SK-N-DZ (cell line): ENCODE data around the gene LDLRAD3.

ENCODE experiments used
- DNase-seq: peaks from one replicate; pipeline ENCODE4 v3.0.0-alpha.2; 2015; ENCODE audit warnings: low spot score

LDLRAD3 gene

DNA sequence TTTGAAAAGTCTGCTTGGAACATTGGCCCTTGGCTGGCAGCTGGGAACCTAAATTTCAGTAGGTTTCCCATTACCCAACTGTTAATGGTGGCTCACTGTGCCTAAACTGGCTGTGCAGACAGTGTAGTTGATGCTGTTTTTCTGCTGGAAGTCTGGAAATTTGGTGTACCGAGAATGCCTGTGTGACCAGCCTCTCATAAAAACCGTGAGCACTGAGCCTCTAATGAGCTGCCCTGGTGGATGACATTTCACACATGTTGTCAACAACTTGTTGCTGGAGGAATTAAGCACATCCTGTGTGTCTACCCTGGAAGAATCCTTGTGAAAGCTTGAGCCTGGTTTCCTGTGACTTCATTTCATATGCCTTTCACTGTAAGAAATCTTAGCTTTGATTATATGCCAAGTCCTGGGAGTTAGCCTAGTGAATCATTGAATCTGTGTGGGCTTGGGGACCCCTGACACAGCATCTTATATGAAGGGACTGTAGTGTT lies 131.1 kb downstream of the LDLRAD3 start:
- DNase-seq: no peak

DNA sequence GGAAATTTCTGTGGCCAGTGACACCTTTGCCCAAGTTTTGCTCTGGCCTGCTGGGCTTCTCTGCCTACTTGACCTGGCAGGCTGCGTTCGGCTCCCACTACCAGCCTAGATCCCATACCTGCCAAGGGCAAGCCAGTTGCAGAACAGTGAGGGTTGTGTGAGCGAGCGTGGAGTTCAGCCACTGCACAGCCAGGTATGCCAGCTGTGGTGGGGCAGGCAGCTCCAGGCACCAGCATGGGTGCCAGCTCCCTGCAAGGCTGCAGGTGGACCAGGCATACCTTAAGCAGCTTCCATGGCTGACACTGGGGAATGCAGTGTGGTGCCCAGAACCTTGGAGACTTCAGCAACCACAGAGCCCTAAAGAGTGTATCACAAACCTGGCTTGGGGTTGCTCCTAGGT lies 133.5 kb downstream of the LDLRAD3 start:
- DNase-seq: no peak

DNA sequence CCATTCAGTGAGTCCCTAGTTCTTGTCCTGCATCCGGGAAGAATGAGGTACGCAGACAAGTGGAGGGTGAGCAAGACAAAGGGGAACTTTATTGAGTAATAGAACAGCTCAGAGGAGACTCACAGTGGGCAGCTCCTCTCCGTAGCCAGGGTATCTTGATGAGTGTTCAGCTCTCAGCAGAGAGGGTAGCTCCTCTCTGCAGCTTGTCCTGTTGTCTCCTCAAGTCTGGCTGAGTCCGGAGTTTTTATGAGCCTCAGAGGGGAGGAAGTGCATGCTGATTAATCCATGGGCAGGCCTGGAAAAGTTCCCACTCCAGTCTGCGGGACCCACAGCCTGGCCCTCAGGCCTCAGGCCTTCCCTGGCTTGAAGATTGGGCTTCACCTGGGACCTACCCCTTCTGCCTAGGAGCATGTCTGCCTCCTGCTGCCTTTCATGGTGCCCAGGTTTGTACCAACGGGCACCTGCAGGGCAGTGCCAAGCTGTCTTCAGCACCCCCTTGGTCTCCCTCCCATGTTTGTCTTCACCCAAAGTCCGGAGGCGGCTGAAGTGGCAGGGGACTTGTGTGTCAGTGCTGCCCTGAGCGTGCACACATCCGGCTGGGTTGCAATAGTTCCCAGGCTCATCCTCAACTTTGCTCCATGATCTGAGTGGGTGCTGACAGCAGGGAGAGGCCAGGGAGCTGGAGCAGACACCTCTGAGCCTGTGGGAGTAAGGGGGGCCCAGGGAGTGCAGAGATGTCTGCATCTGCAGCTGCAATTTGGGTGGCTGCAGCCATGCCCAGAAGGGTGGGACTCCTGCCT lies 134.2 kb downstream of the LDLRAD3 start:
- DNase-seq: no peak

DNA sequence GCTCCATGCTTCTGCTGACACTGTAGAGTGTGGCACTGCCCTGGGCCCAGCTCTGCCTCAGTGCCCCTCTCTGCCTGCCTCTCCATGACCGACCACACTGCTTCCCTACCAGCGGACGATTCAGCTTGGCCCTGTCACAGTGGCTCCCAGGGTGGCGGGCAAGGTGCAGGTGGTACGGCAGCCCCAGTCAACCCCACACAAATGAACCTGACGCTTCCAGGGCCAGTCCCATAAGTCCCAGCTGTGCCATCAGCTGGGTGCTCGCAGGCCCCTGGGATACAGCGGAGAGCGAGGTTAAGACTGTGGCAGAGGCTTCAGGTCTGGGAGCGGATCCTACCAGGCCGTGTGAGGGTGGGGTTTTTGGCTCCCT lies 134.8 kb downstream of the LDLRAD3 start:
- DNase-seq: no peak

DNA sequence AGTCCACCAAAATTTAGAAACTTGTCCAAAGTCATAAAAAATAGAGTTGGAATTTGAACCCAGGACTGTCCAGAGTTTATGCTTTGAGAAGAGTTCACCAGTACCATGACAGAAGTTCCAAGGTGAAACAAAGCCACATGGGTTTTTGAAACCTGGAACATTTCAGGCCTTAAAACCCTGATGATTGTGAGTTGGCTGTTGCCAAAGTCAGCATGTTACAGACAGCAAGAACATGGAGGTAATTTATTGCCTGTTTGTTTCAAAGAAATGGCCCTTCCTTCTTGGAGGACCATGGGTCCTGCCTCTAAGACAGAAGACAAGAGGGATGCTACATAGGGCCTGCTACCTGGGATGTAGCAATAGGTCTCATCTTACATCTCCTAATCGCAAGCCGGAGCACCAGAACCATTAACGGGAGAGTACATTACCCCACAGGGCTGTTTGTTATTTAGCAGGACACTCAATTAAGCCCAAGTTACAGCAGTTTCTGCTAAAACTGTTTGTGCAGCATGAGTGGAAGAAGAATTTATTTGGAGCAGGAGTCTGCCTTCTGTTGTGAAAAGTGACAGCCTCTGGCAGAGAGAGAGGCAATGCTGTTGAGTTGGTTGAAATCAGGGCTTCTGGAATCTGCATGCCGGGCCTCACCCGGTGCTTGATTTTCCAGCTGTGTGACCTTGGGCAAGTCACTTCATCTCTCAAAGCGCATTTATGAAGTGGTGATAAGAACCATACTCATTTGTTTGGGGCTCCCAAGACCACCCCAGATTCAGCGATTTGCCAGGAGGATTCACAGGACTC lies 136.2 kb downstream of the LDLRAD3 start:
- DNase-seq: no peak

DNA sequence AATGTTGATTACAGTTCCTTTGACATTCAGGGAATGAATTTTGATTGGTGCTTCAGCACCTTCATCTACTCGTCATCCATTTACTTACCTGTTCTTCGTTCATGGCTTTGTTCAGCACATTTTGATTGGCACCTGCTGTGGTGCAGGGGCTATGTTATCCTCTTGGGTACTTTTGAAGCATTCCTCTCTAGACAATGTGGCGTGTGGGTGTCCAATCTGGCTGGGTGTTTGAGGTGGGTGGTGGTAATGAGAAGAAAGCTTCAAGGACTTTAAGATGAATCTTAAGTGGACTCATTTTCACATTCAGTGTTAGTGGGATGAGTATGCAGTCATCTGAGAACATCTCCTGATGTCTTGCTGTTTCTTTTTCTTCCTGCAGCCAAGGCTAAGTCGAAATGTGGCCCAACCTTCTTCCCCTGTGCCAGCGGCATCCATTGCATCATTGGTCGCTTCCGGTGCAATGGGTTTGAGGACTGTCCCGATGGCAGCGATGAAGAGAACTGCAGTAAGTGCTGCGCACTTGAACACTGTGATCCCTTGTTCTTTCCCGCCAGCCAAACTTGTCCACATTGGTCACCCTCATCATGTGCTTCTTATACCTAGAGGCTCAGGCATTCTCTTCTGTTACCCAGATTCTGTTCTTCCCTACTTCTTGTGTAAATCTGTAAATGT lies 137.5 kb downstream of the LDLRAD3 start:
- DNase-seq: no peak

DNA sequence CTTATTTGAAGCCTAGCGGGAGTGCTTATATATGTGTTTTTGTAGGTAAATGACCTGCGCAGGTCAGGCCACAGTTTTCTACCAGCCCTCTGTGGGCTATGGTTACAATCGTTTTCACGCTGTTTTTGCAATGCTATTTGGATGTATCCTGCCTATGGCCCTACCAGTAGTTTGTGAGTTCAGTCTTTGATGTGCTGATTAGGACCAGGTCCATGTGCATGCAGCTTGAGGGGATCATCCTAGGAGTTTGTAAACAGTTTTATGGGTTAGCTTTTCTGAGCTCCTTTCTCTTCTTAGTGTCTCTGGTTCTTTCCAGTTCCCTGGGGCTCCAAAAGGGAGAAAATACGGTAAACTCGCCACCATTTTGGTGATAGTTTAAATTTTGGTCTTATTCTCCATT lies 142.5 kb downstream of the LDLRAD3 start:
- no peak for DNase-seq

DNA sequence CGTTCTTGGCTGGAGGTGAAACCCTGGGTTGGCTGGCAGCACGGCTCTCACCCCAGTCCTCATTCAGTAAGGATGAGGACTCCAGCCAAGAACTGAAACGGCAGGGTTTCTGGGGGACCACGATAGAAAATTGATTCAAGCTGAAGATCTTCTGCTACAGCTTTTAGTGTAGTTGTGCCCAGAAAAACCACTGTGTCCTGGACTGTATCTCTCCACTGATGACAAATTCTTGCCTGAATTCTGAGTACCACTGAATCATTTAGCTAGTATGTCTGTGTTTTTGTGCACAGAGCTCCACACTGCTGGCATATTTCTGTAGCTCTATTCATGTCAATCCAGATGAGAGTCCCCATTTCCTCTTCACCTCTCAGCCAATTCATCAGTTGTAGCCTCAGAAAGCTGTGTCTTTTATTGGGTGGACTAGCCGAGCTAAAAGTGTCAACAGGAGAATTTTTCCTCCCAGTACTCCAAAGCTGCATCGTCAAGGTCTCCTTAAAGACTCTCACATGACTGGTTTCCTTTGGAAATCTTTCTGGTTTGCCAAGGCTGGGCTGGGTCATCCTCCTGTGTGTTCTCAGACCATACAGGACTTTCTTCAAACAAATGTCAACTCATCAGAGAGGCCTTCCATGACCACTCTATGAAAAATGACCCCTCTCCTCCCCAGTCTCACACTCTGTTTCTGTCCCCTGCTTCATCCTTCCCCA lies 144.6 kb downstream of the LDLRAD3 start:
- DNase-seq: no peak

DNA sequence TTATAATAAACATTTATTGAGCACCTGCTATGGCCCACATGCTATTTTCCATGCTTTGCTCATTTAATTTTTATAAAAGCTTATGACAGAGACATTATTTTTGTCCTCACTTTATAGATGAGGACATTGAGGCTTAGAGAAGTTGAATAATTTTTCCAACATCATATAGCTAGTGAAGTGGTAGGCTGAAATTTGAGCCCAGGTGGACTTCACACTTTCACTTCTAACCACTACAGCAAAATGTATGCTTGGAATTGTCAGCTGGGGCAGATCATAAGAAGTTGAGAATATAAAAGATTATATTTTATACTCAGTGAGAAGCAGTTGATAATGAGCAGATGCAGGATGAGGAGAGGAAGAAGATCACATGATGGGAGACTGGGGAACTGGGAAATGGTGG lies 146.1 kb downstream of the LDLRAD3 start:
- DNase-seq: no peak

DNA sequence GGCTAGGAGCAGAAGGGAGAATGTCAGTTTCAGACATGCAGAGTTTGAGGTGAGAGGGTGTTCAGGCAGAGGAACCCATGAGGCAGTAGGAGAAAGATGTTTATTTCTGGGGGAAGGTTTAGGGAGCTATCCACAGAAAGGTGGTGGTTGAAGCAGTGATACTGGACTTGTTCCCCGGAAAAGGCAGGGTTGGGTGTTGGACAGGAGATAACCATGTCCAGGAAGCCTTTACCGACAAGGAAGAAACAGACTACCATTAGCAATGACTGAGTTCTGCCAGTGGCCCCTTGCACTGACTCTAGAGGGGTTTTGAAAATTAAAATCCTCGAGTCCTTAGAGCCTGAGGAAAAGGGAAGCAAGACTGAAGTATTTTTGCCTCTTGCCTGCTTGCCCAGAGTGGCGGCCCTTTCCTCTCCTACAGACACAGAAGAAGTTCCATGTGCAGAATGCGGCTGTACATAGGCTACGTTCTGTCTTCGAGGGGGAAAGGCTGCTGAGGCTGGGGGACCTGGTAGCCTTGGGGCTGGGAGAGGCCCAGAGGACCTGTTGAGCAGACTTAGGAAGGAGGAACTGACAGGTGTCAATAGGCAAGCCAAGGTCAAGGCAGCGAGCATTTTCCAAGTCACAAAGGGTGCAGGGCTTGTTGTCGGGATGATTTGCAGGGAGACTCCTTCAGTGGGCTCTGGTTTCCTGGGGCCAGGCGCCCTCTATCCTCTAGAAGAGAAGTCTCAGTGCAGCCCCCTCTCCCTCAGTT lies 146.7 kb downstream of the LDLRAD3 start:
- no peak for DNase-seq

DNA sequence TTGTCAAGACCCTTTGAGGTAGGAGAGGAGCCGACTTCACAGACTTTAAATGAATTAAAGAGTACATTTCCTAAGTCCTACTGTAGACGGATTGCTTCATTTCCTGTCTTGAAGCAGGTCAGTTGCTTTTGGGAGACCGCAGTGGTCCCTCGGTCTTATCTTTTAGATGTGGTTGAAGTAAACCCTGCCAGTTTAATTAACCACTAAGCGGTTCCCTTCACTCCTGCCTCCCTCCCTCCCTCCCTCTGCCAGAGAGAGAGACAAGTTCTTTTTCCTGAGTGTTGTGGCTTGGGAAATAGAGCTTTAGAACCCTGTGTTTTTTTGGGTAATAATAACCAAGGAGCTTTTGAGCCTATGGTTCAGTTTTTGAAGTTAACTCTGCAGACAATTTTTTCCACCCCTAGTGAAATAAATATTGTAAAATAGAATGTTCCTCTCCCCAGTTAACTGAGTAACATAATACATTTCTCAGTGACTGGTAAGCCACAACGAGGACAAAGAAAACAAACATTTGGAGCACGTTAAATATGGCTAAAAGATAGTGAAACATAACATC lies 147.5 kb downstream of the LDLRAD3 start:
- DNase-seq: no peak

DNA sequence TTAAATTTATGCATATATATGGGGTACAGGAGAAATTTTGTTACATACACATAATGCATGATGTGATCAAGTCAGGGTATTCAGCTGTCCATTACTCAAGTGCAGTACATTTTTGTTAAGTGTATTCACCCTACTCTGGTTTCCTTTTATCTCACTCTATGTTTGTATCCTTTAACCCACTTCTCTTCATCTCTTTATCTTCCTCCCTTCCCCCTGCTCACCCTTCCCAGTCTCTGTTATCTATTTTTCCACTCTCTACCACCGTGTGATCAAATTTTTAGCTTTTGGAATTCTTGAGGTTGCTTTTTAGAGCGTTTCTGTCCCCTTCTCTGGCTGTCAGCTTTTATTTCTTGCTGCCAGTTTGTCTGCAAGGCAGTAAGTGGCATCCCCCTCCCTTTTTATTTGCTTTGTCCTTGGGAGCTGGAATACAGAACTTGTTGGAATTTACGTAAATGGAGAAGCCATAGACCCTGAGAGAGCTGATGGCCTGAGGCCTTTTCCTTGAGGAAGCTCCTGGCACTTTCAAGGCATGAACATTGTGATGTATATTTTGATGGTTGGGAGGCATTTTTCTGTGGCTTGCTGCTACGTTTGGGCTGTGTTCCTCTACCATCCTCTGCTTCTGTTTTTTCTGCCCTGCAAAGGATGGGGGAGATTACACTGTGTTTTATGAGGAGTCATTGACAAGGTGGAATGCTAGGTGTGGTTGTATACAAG lies 148.6 kb downstream of the LDLRAD3 start:
- no peak for DNase-seq

DNA sequence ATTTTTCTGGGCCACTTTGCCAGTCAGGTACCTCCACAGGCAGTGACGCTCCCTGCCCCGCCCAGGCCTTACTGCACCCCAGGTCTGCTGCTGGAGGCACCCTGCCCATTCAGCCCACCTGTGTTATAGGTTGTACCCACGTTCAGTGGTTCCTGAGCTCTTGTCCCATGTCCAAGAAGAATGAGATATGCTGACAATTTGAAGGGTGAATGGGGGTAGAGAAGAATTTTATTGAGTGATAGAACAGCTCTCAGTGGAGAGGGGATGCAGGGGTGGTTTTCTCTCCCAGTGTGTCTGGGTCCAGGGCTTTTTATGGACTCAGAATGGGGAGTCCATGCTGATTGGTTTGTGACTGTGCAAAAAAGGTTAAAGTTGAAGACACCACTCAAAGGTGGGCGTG lies 149.7 kb downstream of the LDLRAD3 start:
- DNase-seq: no peak

DNA sequence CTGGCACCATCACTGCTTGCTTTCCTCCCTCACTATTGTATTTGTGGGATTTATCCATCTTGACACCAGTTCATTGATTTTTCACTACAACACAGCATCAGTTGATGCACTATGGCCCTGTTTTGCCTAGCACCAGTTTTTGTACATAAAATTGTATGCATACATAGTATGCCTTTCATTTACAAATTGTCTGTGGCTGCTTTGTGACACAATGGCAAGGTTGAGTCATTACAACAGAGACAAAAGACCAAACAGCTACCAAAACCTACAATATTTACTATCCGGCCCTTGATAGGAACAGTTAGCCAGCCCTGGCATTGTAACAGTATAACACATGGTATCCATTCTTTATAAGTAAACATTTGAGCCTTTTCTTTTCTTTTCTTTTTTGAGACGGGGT lies 150.3 kb downstream of the LDLRAD3 start:
- no peak for DNase-seq

DNA sequence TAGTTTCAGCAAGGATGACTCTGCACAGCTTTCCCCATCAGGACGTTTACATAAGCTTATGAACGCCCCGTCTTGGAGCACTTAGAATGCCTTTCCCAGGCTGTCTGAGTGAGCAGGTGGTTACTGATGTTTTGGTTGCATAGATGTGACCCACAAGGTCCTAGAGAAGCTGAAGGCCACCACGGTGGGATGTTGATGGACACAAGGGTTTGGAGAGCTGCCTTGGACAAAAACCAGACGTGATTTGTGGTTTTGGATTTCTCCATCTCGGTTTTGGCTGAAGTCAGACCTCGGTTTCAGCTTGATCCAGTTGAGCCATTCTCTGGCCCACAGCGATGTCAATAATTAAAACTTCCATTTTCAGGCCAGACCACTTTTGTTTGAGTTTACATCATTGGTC lies 151.9 kb downstream of the LDLRAD3 start:
- no peak for DNase-seq

DNA sequence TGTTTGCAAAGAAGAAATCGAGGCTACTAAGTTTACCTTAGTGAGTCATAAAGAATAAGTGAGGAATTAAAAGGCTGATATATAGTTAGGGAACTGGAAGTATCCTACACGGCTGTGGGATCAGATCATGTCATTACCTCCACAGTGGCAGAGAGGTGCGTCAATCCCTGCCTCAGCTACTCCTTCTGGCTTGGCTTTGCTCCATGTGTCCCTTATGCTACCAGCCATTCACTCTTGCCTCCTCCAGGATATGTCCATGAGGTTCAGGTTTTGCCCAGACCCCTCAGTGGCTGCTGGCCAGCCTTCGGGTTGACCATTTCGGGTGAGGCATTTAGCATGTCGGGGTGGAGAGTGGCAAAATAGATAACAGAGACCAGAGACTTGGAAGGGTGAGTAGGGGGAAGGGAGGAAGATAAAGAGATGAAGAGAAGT lies 153.4 kb downstream of the LDLRAD3 start:
- no peak for DNase-seq

DNA sequence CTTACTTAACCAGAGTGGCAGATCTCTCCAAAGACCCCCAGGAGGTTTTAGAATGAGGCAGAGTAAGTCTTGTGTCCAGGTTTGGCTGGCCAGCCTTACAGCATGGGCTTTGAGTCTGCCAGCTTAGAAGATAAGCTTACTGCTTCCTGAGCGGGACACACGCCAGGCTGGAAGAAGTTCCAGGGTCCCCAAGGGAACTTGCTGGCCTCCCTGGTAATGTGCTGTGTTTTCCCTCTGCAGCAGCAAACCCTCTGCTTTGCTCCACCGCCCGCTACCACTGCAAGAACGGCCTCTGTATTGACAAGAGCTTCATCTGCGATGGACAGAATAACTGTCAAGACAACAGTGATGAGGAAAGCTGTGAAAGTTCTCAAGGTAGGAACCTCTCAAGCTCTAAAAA lies 154.2 kb downstream of the LDLRAD3 start:
- no peak for DNase-seq

DNA sequence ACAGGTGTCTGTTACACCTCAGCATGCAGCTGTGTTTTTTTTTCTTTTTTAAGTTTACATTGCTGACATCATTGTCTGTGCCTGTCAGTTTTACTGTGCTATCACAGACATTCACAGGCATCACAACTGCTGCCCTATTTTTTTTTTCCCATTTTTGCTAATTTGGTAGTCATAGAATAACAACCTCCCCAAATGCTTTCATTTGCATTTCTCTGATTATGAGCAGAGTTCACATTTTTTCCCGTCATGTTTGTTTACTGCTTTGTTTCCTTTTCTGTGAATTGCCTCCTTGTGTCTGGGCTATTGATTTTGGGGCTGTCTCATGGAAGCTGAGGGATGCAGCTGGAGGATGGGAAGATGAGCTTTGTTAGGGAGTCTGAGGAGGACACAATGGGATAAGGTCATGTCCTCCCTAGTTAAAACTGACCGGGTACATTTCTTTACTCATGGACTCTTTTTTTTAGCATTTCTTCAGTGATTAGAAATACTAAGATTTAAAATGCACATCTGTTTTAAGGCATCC lies 155.1 kb downstream of the LDLRAD3 start:
- DNase-seq: no peak

DNA sequence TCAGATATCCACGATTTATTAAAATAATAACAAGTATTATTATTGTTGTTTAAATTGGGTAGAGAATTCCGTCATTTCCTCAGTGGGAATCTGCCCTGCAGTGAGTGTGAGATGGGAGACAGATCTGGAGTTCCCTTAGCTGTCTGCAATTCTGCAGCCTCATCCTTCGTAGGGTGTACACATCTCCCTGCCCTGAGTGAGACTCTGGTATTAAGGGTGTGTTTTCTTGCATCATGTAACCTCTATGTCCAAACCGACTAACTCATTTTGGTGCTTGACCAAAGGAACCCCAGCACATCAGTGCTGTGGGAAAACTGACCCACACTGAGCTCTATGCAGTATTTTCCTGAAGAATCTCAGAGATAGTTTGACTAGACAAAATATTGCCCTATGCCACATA lies 157.6 kb downstream of the LDLRAD3 start:
- no peak for DNase-seq

DNA sequence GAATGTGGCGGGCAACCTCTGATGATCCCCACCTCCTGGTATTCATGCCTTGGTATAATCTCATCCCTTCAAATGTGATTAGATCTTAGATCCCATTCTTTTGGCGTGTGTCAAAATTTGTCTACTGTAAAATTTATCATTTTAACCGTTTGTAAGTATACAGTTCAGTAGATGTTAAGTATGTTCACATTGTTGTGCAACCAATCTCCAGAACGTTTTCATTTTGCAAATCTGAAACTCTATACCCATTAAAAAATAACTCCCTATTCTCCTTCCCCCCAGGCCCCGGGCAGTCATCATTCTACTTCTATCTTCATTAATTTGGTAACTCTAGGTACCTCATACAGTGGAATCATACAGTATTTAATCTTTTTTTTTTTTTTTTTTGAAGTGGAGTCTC lies 159.0 kb downstream of the LDLRAD3 start:
- DNase-seq: no peak
